Osteoblast (primary cell): ENCODE results near the gene EDDM3A. TPM values are rescaled to one million over a fixed set of nuclear protein-coding genes. Genes with fewer than 3 reads are reported as not detected.
"Not testable (repeated sequence)": the region's sequence is repeated elsewhere in the genome, so short reads cannot be mapped to it uniquely, and the experiment has no call there.

Experiments used
- DNase-seq: peaks from one replicate; pipeline ENCODE4 v3.0.0; 2011; ENCODE audit warnings: low spot score, mixed read lengths; ENCODE audit not compliant: insufficient read length; ENCODE audit errors: missing footprints
- H2AFZ ChIP-seq: 2 replicates; pipeline ENCODE4 v1.6.0; 2011; ENCODE audit warnings: mild to moderate bottlenecking, low read length
- H3K27ac ChIP-seq: 2 replicates; pipeline ENCODE4 v1.5.1; 2011; ENCODE audit warnings: mild to moderate bottlenecking, low read depth, low read length, moderate library complexity
- H3K27me3 ChIP-seq: 2 replicates; pipeline ENCODE4 v1.6.0; 2012; ENCODE audit warnings: mild to moderate bottlenecking, control low read depth, inconsistent platforms, low read length, moderate library complexity; ENCODE audit not compliant: insufficient read depth
- H3K36me3 ChIP-seq: 2 replicates; pipeline ENCODE4 v1.5.1; 2011; ENCODE audit warnings: mild to moderate bottlenecking, low read length, control low read depth, moderate library complexity; ENCODE audit not compliant: insufficient read depth
- H3K4me1 ChIP-seq: 2 replicates; pipeline ENCODE4 v1.5.1; 2011; ENCODE audit warnings: mild to moderate bottlenecking, low read length, control low read depth, moderate library complexity; ENCODE audit not compliant: insufficient read depth
- H3K4me2 ChIP-seq: 2 replicates; pipeline ENCODE4 v1.6.0; 2011; ENCODE audit warnings: mild to moderate bottlenecking, low read length; ENCODE audit not compliant: insufficient read depth
- H3K4me3 ChIP-seq: fragments of 200-600 bp; sonication (generic); 3 replicates; pipeline ENCODE4 v1.5.1; 2012; ENCODE audit warnings: mild to moderate bottlenecking, low read length, inconsistent platforms; ENCODE audit not compliant: insufficient read depth
- H3K79me2 ChIP-seq: 2 replicates; pipeline ENCODE4 v1.6.0; 2012; ENCODE audit warnings: mild to moderate bottlenecking, low read length, control low read depth, inconsistent platforms; ENCODE audit not compliant: insufficient read depth
- H3K9me3 ChIP-seq: 2 replicates; pipeline ENCODE4 v1.5.1; 2011; ENCODE audit warnings: low read depth, low read length, control low read depth
- H4K20me1 ChIP-seq: 2 replicates; pipeline ENCODE4 v1.6.0; 2012; ENCODE audit warnings: mild to moderate bottlenecking, low read length, control low read depth; ENCODE audit not compliant: insufficient read depth
- total RNA-seq: library from RNA; depleted of rRNA; stranded (reverse); fragments of >200 nt; gene quantifications from 2 replicates; pipeline ENCODE4 v1.2.3, GENCODE V29; 2012
- TF ChIP-seq, protein P1 (sequence below): IDR thresholded peaks from 2 replicates; pipeline ENCODE4 v1.5.1; 2011; ENCODE audit warnings: mild to moderate bottlenecking, low read depth, low read length, moderate library complexity; ENCODE audit errors: extremely low read depth

Gene EDDM3A
- total RNA-seq, 1 donor: not detected

- DNase-seq: no peak
- H3K27me3 ChIP-seq: no peaks in the 10 kb centered on the region
- H3K9me3 ChIP-seq: no peaks in the 10 kb centered on the region
- H3K36me3 ChIP-seq: no peaks in the 10 kb centered on the region
- TF ChIP-seq, protein P1, sequence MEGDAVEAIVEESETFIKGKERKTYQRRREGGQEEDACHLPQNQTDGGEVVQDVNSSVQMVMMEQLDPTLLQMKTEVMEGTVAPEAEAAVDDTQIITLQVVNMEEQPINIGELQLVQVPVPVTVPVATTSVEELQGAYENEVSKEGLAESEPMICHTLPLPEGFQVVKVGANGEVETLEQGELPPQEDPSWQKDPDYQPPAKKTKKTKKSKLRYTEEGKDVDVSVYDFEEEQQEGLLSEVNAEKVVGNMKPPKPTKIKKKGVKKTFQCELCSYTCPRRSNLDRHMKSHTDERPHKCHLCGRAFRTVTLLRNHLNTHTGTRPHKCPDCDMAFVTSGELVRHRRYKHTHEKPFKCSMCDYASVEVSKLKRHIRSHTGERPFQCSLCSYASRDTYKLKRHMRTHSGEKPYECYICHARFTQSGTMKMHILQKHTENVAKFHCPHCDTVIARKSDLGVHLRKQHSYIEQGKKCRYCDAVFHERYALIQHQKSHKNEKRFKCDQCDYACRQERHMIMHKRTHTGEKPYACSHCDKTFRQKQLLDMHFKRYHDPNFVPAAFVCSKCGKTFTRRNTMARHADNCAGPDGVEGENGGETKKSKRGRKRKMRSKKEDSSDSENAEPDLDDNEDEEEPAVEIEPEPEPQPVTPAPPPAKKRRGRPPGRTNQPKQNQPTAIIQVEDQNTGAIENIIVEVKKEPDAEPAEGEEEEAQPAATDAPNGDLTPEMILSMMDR: no peak
- H3K4me3 ChIP-seq: no peak overlapping the region
- H3K4me1 ChIP-seq: no peaks in the 10 kb centered on the region
- H2AFZ ChIP-seq: no peak overlapping the region
- H3K79me2 ChIP-seq: no peaks in the 10 kb centered on the region
- no peak overlapping the region for H3K27ac ChIP-seq
- H3K4me2 ChIP-seq: no peak overlapping the region
- H4K20me1 ChIP-seq: no peaks in the 10 kb centered on the region
Measured at GRCh38 chr14:20757965-20758364, 12.3 kb downstream of the EDDM3A start.

DNA sequence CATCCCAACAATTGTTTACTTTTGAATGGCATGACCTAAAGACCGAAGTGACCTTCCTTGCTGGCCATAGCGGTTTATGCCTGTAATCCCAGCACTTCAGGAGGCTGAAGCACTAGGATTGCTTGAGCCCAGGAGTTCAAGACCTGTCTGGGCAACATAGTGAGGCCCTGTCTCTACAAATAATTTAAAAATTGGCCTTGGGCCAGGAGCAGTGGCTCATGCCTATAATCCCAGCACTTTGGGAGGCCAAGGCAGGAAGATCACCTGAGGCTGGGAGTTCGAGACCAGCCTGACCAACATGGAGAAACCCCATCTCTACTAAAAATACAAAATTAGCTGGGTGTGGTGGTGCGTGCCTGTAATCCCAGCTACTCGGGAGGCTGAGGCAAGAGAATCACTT, 13.8 kb downstream of the EDDM3A start:
- H3K27me3 ChIP-seq, H3K4me1 ChIP-seq, H3K9me3 ChIP-seq, DNase-seq, H3K4me2 ChIP-seq, H3K4me3 ChIP-seq, H2AFZ ChIP-seq, H3K79me2 ChIP-seq, H3K27ac ChIP-seq, H3K36me3 ChIP-seq, H4K20me1 ChIP-seq: not testable (repeated sequence)

GRCh38 chr14:20760950-20761349, 15.3 kb downstream of the EDDM3A start:
- Histone ChIP-seq H3K4me1 (no peaks in the 10 kb centered on the region), H3K9me3 (no peaks in the 10 kb centered on the region), H2AFZ (no peak overlapping the region), H3K36me3 (no peaks in the 10 kb centered on the region), H3K4me3 (no peak overlapping the region), H4K20me1 (no peaks in the 10 kb centered on the region), H3K4me2 (no peak overlapping the region), H3K27me3 (no peaks in the 10 kb centered on the region), H3K79me2 (no peaks in the 10 kb centered on the region), H3K27ac (no peak overlapping the region)
- TF ChIP-seq, protein P1: no peak
- DNase-seq: no peak

DNA sequence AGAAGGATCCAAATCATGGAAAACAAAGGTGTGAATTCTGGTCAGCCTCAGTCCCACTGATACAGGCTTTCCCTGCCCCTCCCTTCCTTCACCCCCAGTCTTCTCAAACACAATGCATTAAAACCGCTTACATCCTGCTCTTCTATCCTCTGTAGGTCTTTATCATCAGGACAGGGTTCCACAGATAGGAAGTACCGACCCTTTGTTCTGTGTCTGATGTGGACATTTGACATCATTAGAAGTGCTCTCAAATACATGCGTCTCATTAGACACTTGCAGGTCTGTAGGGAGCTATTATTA, 22.9 kb downstream of the EDDM3A start:
- no peaks in the 10 kb centered on the region for H3K36me3 ChIP-seq
- no peak overlapping the region for H3K4me3 ChIP-seq
- no peaks in the 10 kb centered on the region for H4K20me1 ChIP-seq
- H3K27ac ChIP-seq: no peak overlapping the region
- no peaks in the 10 kb centered on the region for H3K9me3 ChIP-seq
- H3K4me1 ChIP-seq: no peaks in the 10 kb centered on the region
- no peak for DNase-seq
- H3K79me2 ChIP-seq: no peaks in the 10 kb centered on the region
- TF ChIP-seq, protein P1: no peak
- H3K4me2 ChIP-seq: no peak overlapping the region
- no peaks in the 10 kb centered on the region for H3K27me3 ChIP-seq
- no peak overlapping the region for H2AFZ ChIP-seq

DNA sequence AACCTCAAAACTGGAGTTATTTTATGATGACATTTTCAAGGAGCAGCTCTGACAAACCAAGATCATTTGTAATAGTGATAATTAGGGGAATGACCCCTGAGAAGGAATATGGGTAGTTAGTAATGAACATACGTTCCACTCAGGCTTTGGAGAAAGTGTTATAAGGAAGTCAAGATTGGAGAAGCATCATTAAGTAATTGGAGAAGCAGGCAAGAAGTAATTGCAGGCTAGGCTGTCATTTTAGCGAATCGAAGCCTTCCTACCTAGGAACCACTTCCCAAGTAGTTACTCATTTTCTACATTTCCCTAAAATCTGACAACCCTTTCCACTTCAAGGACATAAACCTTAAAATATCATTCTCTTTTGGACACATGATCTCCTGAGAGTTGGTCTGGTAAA, 23.7 kb downstream of the EDDM3A start:
- Histone ChIP-seq H2AFZ (no peak overlapping the region), H3K27ac (no peak overlapping the region), H3K36me3 (no peaks in the 10 kb centered on the region), H3K4me2 (no peak overlapping the region), H3K9me3 (no peaks in the 10 kb centered on the region), H3K27me3 (no peaks in the 10 kb centered on the region), H3K4me1 (no peaks in the 10 kb centered on the region), H3K4me3 (no peak overlapping the region), H3K79me2 (no peaks in the 10 kb centered on the region), H4K20me1 (no peaks in the 10 kb centered on the region)
- no peak for DNase-seq
- TF ChIP-seq, protein P1: no peak
